Measurements from ENCODE around the gene SELENOK. TPM values are rescaled to one million over a fixed set of nuclear protein-coding genes. Genes with fewer than 3 reads are reported as not detected.

Gene SELENOK
- total RNA-seq, 1 donor from 2014 or later = 18.7 TPM

DNA sequence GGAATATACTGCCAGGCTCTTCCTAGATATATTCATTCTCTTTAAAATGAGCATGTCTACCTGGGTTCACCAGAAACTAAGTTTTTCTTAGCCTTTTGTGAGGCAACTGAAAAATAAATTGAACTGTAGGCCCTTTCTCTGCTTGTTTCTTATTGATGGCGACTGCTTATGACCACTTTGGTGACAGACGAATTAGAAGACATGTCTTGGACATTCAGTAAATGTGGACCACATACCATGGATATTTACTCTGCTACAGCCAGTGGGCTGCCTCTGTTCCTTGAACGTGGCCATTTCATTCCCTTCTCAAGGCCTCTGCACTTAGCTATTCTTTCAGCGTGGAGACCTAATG, 603 bp upstream of the SELENOK start:
- H3K27ac ChIP-seq = peak overlapping the region; percentile 79 to 98
- intact Hi-C loops (cut with DNase I) = loop anchor here (5.0 kb wide), 2 partner anchors 545 to 845 kb away; partner anchors contain the start of genes DCP1A and SFMBT1
- H3K36me3 ChIP-seq = no peaks in the 10 kb centered on the region
- H3K4me1 ChIP-seq = peaks cover 3 to 16% of the 10 kb centered on the region in 2 donors
- H3K9me3 ChIP-seq = no peaks in the 10 kb centered on the region
- no peaks in the 10 kb centered on the region for H3K27me3 ChIP-seq
- TF ChIP-seq CTCF (IDR thresholded peaks at IDR 0.05) = no peak
- no peak for DNase-seq (ENCODE audit: low spot score in 2 of 2)
- H3K4me3 ChIP-seq = peak overlapping the region; percentile 82 to 87

DNA sequence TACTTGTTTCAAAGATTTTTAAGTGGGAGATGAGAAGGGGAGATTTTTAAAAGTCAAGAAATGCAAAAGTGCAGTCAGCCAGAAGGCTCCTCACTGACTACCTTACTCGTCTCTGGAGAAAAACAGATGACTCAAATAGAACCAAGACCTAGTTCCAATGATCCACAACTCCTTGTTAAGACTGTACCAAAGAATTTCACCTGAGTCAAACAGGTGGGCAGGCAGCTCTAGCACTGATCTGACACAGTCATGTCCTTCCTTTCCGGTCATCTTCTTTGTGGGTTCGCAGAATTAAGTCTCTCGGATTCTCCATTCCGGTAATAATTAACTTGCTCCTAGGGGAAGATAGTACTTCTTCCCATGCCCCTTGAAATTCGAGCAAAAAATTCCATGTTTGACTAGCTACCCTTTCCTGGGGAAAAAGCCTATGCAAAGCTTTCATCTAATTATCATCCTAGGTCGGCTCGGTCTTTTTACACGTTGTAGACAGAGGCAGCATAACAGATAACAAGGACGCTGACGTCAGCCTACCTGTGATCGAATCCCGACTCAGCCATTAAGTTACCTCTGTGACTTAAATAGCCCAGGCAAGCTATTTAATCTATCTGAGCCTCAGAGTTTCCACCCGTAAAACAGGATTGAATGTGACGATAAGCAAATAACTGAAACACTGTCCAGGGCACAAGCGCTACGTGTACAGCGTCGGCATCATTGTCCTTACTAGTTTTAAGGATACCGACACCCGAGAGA, 758 bp downstream of the SELENOK start:
- H3K27ac ChIP-seq = peak overlapping the region; percentile 79 to 98
- intact Hi-C loops (cut with DNase I) = loop anchor here (1.0 to 5.0 kb wide), 3 partner anchors 9 to 844 kb away; partner anchors contain the start of genes ACTR8, DCP1A and SFMBT1
- TF ChIP-seq CTCF (IDR thresholded peaks at IDR 0.05) = no peak
- peaks cover 0 to 7% of the 10 kb centered on the region in 2 donors for H3K36me3 ChIP-seq
- no peaks in the 10 kb centered on the region for H3K27me3 ChIP-seq
- H3K4me3 ChIP-seq = peak overlapping the region; percentile 82 to 87
- H3K9me3 ChIP-seq = no peaks in the 10 kb centered on the region
- H3K4me1 ChIP-seq = peaks cover 3 to 16% of the 10 kb centered on the region in 2 donors
- DNase-seq (ENCODE audit: low spot score in 2 of 2) = no peak

DNA sequence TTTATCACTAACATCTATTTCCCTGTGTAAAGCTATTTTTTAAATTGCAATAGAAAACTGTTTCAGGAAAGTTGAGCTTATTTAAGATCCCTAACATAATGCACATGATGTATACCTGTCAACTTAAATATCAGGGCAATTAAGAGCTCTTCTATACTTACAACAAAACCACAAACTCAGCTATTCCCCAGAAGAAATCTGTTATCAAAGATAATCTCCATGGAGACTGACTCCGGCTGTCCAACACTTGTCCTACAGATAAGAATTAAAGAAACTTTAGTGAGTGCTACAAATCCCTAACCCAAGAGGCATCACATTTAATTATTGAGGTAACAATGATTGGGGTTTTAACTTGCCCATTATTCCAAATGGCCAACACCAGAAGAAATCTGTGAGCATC, 3.4 kb downstream of the SELENOK start:
- Histone ChIP-seq H3K9me3 (no peaks in the 10 kb centered on the region), H3K27ac (no peak overlapping the region), H3K4me1 (peaks cover 3 to 16% of the 10 kb centered on the region in 2 donors), H3K27me3 (no peaks in the 10 kb centered on the region), H3K4me3 (no peak overlapping the region), H3K36me3 (peaks cover 16 to 25% of the 10 kb centered on the region in 2 donors)
- intact Hi-C loops (cut with DNase I) = loop anchor here (10.0 kb wide), 1 partner anchor 1183 kb away; the partner anchor contains the start of genes GLT8D1 and SPCS1
- no peak for TF ChIP-seq CTCF (IDR thresholded peaks at IDR 0.05)
- DNase-seq (ENCODE audit: low spot score in 2 of 2) = no peak

DNA sequence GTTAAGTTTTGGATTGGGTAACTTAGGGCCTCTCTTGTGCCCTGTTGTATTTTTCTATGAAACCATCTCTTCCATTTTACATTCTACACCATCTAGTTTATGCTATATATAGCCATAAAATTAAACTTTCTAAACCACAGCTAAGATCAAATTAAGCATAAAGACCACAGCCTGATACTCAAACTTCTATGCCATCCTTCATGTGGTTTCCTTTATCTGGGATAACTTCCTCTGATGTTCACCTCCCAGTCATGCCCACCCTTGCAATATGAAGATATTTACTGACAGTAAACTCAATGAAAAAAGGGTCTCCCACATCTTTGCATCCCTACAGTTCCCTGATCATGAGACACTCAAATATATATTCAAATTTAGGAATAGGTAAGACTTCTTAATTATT, 4.2 kb downstream of the SELENOK start:
- intact Hi-C loops (cut with DNase I) = loop anchor here (10.0 kb wide), 1 partner anchor 1183 kb away; the partner anchor contains the start of genes GLT8D1 and SPCS1
- Histone ChIP-seq H3K27me3 (no peaks in the 10 kb centered on the region), H3K4me3 (no peak overlapping the region), H3K27ac (no peak overlapping the region), H3K36me3 (peaks cover 16 to 25% of the 10 kb centered on the region in 2 donors), H3K9me3 (no peaks in the 10 kb centered on the region), H3K4me1 (peaks cover 3 to 14% of the 10 kb centered on the region in 2 donors)
- no peak for DNase-seq (ENCODE audit: low spot score in 2 of 2)
- TF ChIP-seq CTCF (IDR thresholded peaks at IDR 0.05) = no peak

DNA sequence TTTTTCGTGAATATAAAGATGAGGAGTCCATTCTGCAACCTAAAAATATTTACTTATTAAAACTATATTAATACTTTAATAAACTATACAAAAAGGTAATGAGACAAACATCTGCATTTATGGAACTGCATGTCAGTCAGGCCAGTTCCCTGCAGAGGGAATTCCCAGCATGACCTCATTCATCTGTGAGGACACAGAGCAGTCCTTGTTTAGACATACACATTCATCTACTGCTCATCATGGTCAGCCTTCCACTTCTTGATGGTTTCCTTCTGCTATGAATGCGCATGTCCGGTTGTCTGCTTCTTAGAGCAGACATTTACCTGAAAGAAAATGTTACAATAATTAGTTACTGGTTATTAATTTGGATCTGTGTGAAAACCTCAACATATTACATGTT, 6.4 kb downstream of the SELENOK start:
- no peaks in the 10 kb centered on the region for H3K9me3 ChIP-seq
- TF ChIP-seq CTCF (IDR thresholded peaks at IDR 0.05) = no peak
- intact Hi-C loops (cut with DNase I) = loop anchor here (10.0 kb wide), 1 partner anchor 1180 kb away; the partner anchor contains the start of genes GLT8D1 and SPCS1
- peaks cover 16 to 25% of the 10 kb centered on the region in 2 donors for H3K36me3 ChIP-seq
- H3K27me3 ChIP-seq = no peaks in the 10 kb centered on the region
- DNase-seq (ENCODE audit: low spot score in 2 of 2) = no peak
- peaks cover 6 to 13% of the 10 kb centered on the region in 2 donors for H3K4me1 ChIP-seq
- H3K4me3 ChIP-seq = no peak overlapping the region
- H3K27ac ChIP-seq = no peak overlapping the region
